Mammary epithelial cell (primary cell): ENCODE measurements around the gene PPARA.

Experiments
- EZH2 ChIP-seq: IDR thresholded peaks from 2 replicates; pipeline ENCODE4 v1.6.1; 2012; ENCODE audit warnings: low read length, inconsistent platforms, borderline replicate concordance
- TF ChIP-seq, protein P1 (sequence below), 2 donors: IDR thresholded peaks in 1 of 2; conservative IDR thresholded peaks in 1 of 2; 2 replicates each; pipeline ENCODE4 v1.5.1; 2011 to 2012; ENCODE audit warnings: inconsistent platforms in 2 of 2, low read length in 2 of 2, mild to moderate bottlenecking in 2 of 2, control low read depth in 1 of 2, low read depth in 1 of 2; ENCODE audit not compliant: insufficient read depth in 1 of 2; ENCODE audit errors: extremely low read depth in 1 of 2

DNA sequence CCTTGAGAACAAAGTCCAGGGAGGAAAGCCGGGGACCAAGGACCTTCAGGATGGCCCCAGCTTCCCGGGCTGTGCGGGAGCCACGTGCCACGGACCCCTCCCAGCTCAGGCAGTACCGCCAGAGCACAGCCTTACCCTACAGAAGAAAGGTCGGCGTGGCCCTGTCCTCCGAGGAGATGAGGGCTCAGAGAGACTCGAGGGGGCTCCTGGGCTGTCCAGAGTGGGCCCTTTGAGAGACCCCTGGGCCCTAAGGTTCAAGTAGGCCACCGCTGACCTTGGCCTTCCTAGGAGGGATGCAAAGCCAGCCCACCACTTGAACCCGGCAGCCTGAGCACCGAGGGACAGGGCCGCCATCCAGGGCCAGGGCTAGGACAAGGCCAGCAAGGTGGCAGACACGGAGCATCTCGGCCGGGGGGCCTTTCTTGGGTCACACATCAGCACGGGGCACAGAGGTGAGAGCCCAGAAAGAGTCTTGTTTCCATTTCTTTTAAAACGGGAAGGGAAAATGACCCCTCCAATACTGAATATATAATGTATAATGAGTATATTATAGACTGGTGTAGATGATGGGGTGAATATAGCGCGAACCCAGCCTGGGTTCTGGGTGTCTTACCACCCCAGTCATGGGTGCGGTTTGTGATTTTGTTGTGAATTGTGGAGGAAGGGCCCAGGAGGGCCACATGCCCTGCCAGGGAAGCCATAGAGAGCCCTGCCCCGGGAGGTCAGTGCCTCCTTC lies 34.4 kb upstream of the PPARA start:
- TF ChIP-seq EZH2: no peak
- TF ChIP-seq, protein P1, sequence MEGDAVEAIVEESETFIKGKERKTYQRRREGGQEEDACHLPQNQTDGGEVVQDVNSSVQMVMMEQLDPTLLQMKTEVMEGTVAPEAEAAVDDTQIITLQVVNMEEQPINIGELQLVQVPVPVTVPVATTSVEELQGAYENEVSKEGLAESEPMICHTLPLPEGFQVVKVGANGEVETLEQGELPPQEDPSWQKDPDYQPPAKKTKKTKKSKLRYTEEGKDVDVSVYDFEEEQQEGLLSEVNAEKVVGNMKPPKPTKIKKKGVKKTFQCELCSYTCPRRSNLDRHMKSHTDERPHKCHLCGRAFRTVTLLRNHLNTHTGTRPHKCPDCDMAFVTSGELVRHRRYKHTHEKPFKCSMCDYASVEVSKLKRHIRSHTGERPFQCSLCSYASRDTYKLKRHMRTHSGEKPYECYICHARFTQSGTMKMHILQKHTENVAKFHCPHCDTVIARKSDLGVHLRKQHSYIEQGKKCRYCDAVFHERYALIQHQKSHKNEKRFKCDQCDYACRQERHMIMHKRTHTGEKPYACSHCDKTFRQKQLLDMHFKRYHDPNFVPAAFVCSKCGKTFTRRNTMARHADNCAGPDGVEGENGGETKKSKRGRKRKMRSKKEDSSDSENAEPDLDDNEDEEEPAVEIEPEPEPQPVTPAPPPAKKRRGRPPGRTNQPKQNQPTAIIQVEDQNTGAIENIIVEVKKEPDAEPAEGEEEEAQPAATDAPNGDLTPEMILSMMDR (conservative IDR thresholded peaks at IDR 0.05 in 1 of 2, IDR thresholded peaks at IDR 0.05 in 1 of 2; ENCODE audit: extremely low read depth in 1 of 2, insufficient read depth in 1 of 2, low read depth in 1 of 2, low read length in 2 of 2): no peak
